GM21619 (cell line): Measurements from ENCODE around the gene HBEGF.
A peak's percentile ranks its signal among the peaks of the same experiment; 100 is the strongest.

Experiments used
- ATAC-seq: cut with Tn5 transposase; IDR thresholded peaks from one replicate; pipeline ENCODE4 v1.9.1; 2021; ENCODE audit not compliant: unreplicated experiment

Gene HBEGF

GRCh38 chr5:140309706-140310249 lies 36.6 kb downstream of the HBEGF start:
- ATAC-seq, result no peak

GRCh38 chr5:140305471-140305870 lies 40.9 kb downstream of the HBEGF start:
- no peak for ATAC-seq

- no peak for ATAC-seq
Measured at GRCh38 chr5:140303966-140304365, 42.4 kb downstream of the HBEGF start.

GRCh38 chr5:140302786-140303639 lies 43.4 kb downstream of the HBEGF start, which contains the start of gene PFDN1:
Gene PFDN1, minus strand, starts transcription at chr5:140303101. Its CDS starts 28 bp downstream, at chr5:140303073.
- peak; percentile 97 for ATAC-seq

GRCh38 chr5:140301136-140301535 lies 45.3 kb downstream of the HBEGF start:
- ATAC-seq, result no peak

GRCh38 chr5:140299056-140299455 lies 47.3 kb downstream of the HBEGF start:
- ATAC-seq, result no peak

GRCh38 chr5:140298183-140298601 lies 48.2 kb downstream of the HBEGF start:
- ATAC-seq, result no peak

GRCh38 chr5:140297283-140297682 lies 49.1 kb downstream of the HBEGF start:
- ATAC-seq, result no peak

- no peak for ATAC-seq
Measured at GRCh38 chr5:140296289-140296688, 50.1 kb downstream of the HBEGF start.

GRCh38 chr5:140295414-140295813 lies 51.0 kb downstream of the HBEGF start:
- no peak for ATAC-seq

GRCh38 chr5:140294753-140295152 lies 51.6 kb downstream of the HBEGF start:
- no peak for ATAC-seq

- ATAC-seq, result no peak
Measured at GRCh38 chr5:140293849-140294100, 52.6 kb downstream of the HBEGF start.

GRCh38 chr5:140293091-140293848 lies 53.1 kb downstream of the HBEGF start:
- ATAC-seq, result no peak

- ATAC-seq, result no peak
Measured at GRCh38 chr5:140292212-140293036, 54.0 kb downstream of the HBEGF start.

GRCh38 chr5:140287801-140288521 lies 58.4 kb downstream of the HBEGF start:
- no peak for ATAC-seq

GRCh38 chr5:140286424-140286823 lies 60.0 kb downstream of the HBEGF start:
- ATAC-seq, result no peak

GRCh38 chr5:140284013-140284412 lies 62.4 kb downstream of the HBEGF start:
- no peak for ATAC-seq
